HG03095 (cell line): Measurements from ENCODE around the gene CLEC18B.
"Not testable (repeated sequence)": the region's sequence is repeated elsewhere in the genome, so short reads cannot be mapped to it uniquely, and the experiment has no call there.

Experiments used
- ATAC-seq: cut with Tn5 transposase; IDR thresholded peaks from one replicate; pipeline ENCODE4 v1.9.1; 2021; ENCODE audit warnings: moderate library complexity; ENCODE audit not compliant: unreplicated experiment

Gene CLEC18B

GRCh38 chr16:74361646-74362610 lies 59.4 kb downstream of the CLEC18B start:
- ATAC-seq, result not testable (repeated sequence)
